GM21717 (cell line): ENCODE results near the gene MBTPS1.
"Not testable (repeated sequence)": the region's sequence is repeated elsewhere in the genome, so short reads cannot be mapped to it uniquely, and the experiment has no call there.

Source experiments
- ATAC-seq: cut with Tn5 transposase; IDR thresholded peaks from one replicate; pipeline ENCODE4 v1.9.1; 2021; ENCODE audit warnings: mild to moderate bottlenecking, moderate library complexity; ENCODE audit not compliant: unreplicated experiment

Gene MBTPS1

DNA sequence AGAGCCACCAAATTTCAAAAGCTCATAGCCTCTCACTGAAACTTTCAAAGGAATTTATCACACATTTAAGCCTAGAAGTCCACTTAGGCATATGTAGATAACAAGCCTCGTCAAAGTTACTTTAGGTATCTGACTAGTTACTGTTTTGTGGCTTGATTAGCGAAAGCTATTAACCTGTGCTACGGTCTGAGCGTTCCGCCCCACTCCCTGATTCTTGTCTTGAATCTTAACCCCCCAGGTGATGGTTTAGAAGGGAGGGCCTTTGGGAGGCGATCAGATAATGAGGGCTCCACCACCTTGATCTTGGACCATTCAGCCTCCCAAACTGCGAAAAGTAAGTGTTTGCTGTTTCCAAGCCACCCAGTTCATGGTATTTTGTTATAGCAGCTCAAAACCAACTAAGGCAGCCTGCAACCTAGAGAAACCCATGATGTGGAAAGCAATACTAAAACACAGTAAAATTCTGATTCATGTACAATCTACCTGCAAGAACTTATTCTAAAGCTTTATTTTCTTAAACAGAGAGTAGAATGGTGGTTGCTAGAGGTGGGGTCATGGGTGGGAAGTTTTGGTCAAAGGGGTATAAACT lies 21.1 kb upstream of the MBTPS1 start:
- no peak for ATAC-seq

DNA sequence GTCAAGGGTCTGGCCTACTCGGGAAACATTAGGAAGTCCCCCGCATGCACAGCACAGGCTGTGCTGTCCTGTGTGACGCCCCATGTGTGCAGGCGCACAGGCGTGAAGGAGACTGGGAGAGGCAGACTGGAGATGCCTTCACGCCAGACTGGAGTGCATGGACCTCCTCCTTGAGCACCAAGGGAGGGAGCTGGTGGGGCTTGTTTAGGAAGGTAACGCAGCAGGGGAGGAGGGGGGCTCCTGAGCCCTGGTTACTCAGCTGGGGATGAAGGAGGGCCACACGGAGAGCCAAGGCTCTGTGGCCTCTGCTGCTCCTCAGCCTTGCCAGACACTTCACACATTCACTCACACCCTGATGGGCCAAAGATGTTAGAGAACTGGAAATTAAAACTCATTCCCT lies 20.5 kb upstream of the MBTPS1 start:
- ATAC-seq = no peak

DNA sequence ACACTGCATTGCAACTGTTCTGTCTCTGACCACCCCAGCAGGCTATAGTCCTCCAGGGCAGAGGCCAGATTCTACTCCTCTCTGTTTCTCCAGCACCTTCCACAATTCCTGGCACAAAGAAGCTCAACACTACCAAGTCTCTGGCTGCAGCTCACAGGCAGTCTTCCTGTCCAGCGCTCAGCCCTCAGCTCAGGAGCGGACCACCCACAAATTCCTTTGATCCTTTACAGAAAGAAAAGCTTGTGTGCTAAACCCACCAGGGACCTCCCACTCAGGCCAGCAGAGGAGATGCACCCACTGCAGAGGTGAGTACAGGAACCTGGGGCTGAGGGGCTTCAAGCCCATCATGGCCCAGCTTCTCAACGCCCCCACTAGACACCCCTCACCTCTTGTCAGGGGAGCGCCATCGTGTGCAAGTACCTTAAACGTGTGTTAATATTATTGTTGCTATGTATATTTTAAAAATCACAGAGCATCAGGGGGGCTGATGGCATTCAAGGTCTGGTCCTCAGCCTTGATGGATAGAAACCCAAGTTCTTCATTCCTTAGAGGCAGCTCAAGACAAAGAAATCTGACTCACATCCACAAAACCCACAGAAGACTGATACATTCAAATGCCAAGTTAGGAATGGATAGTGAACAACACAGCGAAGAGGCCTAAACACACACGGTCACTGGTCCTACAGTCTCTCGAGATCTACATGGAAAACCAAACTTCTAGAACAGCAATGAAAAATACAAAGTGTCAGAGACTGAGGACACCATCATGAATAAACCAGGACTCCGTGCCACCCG lies 19.8 kb upstream of the MBTPS1 start:
- ATAC-seq = no peak

DNA sequence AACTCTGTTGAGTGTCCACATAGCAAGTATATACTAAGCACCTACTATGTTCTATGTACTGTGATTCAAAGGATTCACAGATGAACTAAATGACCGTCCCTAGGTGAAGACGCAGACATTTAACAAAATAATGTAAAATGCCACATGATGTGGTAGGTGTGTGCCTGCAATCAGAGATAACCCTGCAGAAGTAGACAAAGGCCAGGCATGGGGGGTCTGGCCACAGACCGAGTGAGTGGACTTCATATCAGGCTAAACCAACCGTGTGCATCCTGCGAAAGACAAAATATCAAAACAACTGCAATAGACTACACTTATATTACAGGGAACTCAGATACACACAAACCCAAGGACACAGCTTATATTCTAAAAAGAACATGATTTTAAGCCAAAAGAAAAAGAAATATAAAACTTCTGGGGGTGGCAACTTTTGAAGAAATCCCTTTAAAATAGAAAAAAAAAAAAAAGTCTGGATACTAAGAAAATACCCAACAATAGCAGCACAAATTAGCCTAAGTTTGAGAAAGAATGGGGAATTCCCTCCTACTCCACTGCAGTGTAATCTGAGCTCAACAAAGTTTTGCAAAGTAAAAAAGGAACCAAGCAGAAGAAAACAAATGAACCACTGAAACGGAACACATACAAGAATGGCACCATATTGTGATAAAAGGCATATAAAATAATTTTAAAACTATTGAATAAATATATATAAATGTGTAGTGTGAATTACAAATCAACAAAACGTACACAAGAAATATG lies 16.0 kb upstream of the MBTPS1 start:
- no peak for ATAC-seq

DNA sequence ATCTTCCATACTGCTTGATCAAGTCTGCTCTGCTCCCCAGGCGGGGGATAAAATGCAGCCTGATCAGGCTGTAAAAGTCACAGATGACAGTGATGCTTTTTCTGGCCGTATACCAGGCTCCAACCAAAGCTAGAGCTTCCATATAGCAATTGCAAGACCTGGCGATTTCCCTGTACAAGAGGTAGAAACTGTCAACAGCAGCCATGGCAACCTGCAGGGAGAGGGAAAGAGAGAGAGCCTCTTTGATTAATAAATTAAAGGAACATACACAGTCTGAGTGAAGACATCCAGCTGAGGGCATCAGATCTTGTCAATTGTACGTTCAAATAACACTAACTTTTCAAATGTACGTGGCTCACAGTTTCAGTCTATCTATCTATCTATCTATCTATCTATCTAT lies 14.4 kb upstream of the MBTPS1 start:
- ATAC-seq = no peak

DNA sequence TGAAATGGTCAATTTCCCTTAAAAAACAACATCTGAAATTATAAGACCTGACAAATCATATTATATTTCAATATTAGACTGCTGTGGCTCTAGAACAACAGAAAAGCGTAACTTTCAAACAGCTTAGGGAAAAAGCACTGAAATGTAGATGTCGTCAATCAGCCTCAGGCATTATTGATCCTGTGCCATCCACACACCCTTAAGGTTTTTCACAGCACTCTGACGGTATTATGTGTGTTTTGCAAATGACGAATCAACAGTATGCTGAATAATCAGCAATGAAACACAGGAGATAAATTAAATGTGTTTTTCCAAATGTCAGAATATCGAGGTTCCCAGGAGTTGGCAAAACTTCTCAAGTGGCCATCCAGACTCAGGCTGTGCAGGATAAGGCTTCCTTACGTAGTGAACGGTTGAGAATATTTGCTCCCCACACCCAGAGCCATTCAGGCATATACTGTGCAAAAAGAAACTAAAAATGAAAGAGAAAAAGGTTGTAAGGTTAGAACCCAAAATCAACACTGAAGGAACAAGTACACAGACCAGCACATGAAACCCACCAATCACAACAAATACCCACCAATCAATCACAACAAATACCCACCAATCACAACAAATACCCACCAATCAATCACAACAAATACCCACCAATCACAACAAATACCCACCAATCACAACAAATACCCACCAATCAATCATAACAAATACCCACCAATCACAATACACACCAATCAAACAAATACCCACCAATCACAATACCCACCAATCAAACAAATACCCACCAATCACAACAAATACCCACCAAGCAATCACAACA lies 7.7 kb upstream of the MBTPS1 start:
- peak; percentile 55 for ATAC-seq

DNA sequence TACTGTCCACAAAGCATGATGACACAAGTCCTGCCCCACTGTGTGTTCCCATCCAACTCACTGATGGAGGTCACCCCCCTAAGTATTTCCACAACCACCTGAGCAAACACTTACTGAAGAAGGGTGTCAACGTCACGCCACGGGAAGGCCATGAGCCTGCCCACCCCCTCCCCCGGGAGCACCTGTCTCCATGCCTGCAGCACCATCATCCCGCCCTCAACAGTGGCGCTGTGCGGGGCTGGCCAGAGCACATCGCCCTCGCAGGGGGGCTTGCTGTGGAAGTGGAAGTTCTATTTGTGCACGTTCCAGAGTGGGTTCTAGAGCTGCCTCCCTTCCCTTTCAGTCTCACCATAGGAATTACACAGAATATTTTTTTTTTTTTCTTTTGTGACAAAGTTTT lies 4.3 kb upstream of the MBTPS1 start:
- ATAC-seq = no peak

DNA sequence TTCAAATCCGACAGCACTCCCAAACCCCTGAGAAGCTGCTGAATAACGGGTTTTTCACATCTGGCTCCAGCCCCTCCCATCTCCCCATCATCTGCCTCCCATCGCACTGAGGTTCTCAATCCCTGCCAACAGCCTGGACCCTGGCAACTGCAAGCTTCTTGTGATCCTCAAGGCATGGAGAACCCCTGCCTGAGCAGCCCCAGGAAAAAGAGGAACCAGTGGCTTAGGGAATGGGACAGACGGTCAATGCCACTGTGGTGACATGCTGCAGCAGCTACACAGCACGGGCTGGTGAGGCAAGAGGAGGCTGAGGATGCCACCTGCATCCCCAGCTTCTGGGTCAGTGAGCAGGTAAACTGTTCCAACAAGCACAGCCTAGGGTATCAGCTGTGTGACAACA lies 3.3 kb upstream of the MBTPS1 start:
- no peak for ATAC-seq

DNA sequence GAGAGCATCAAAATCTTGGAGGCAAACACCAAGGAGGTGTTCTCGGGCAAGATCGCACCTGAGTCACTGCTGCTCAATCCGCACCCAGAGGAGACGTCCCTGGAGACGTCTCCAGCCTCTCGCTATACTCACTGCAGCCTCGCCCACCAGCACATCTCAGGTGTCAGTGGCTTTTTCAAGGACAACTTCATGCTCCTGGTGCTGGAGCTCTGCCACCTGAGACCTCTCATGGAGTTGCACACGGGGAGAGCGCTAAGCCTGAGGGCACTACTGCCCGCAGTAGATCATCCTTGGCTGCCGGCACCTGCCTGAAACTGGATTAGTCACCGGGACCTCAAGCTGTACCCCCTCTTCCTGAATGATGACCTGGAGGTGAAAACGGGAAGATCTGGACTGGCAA lies 2.6 kb upstream of the MBTPS1 start:
- no peak for ATAC-seq

DNA sequence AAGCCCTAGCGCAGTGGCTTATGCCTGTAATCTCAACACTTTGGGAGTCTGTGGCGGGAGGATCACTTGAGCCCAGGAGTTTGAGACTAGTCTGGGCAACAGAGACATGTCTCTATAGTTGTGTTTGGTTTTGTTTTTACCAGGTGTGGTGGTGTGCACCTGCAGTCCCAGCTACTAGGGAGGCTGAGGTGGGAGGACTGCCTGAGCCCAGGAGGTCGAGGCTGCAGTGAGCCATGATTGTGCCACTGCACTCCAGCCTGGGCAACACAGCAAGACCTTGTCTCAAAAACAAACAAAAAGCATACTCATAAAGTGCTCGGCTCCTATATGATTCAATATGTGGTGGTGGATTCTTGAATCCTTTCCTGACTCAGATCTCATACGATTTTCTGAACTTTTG lies 1.6 kb upstream of the MBTPS1 start:
- not testable (repeated sequence) for ATAC-seq

DNA sequence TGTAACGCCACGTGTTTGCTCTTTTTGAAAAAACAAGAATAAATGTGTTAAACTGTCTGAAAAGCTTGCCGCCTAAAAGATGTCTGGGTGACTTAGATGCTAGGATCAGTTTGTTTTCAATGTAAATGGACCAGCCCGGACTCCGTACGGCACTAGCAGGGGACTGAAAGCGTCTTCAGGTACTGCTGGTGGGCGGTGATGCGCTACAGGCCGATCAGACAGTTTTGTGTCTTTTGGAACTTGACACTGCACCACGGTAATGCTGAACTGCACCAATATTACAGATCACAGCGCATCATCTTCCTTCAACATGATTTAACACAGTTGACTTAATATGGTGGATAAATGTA lies 727 bp upstream of the MBTPS1 start:
- peak; percentile 16 for ATAC-seq

DNA sequence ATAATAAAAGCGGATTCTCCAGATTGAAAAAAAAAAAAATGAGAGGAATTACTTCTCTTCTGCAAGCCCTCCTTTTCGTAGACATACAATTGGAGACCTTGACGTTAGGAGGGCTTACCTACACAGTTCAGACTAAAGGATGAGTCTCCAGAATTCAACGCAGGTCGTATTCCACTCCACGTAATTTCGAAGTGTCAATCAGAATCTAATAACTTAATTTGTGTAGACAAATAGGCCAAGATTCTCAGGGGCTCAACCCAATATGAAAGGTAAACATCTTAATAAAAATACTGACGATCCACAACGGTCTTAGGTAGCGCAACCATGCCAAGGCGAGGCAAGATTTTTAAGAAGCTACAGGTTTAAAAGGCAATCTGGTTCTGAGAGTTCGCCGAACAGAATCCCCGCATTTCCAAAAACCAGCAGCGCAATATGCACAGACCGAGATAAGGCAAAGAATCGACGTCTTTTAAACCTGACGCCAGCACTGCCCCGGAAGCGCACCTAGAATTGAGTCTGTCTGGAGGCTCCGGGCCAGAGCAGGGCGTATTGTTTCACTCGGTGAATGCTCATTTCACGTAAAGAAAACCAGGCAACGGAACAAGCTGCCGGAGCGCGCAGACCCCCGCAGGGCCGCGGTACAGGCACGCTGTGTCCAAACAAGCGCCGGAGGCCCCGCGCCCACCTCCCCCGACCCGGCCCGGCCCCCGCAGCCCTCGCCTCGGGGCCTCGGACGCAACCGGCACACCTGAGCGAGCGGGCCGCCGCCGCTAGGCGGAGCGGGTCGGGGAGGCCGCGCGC lies 623 bp downstream of the MBTPS1 start:
- peak; percentile 37 for ATAC-seq

DNA sequence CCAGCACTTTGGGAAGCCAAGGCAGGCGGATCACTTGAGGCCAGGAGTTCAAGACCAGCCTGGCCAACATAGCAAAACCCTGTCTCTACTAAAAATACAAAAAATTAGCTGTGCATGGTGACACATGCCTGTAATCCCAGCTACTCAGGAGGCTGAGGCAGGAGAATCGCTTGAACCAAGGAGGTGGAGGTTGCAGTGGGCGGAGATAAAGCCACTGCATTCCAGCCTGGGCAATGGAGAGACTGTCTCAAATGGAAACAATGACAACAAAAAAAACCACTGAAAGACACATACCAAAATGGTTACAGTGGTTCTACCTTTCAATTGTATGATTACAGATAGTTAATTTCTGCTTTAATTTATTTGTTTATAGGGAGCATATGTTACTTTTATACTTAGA lies 4.8 kb downstream of the MBTPS1 start:
- ATAC-seq = not testable (repeated sequence)

DNA sequence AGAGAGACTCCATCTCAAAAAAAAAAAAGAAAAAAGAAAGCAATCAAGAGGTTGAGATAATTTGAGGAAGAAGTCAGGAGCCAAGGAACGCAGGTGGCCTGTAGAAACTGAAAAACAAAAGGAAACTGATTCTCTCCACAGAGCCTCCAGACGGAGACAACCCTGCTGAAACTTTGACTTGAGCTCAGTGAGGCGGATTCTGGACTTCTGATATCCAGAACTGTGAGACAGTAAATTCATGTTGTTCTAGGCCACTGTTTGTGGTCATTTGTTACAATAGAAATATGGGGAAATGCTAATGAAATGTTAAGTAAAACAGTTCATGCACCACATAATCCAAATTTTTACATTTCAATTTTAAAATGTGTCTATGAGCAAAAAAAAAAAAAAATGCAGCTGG lies 5.2 kb downstream of the MBTPS1 start:
- no peak for ATAC-seq

DNA sequence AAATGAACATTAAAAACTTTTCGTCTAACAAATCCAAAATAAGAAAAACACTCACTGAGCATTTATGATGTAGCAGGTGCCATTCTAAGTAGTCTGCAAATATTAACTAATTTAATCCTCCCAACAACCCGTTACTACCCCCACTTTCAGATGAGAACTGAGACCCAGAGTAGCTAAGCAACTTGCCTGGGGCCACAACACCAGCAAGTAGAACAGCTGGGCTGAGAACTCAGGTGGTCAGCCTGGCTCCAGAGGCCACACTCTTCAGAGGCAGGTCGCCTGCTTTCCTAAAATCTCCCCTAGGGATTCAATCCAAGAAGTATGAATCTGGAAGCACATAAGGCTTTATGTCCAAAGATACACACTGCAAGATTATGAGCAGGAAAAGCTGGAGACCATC lies 6.2 kb downstream of the MBTPS1 start:
- ATAC-seq = no peak

DNA sequence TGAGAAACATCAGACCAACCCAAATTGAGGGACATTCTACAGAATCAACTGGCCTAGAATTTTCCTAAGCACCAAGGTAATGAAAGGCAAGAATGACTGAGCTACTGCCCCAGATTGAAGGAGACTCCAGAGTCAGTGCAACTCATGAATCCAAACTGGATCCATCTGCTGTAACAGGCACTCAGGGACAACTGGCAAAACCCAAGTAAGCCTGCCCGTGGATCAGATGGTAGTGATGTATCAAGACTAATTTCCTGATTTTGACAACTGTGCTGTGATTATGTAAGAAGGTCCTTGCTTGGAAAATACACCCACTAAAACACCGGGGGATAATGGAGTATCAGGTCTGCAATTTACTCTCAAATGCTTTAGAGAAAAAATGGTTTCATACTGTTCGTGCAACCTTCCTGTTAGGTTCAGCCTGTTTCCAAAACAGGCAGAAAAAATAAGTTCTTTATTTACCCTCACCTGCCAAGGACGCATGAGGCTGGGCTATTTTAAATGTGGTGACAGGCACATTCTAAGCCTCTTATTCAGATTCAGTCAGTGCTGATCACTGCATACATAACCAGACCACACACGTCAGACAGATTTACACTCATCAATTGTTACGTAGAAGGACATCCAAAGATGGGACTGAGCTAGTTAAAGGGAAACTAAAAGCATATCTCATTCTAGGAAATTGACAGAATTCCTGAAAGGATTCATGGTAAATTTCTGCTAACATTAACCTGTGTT lies 7.0 kb downstream of the MBTPS1 start:
- no peak for ATAC-seq

DNA sequence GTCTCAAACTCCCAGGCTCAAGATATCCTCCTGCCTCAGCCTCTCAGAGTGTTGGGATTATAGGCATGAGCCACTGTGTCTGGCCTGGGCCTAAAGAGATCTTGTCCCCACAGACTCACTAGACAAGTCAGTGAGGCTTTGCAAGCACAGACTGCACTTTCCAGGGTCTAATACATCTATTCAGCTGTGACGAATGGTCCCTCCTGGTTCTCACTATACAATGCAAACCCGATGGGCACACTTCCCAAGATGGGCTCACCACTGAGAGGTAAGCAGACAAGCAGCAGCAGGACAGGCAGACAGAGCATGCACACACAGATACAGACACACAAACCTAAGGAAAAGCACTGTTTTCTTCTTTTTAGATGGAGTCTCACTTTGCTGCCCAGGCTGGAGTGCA lies 8.8 kb downstream of the MBTPS1 start:
- no peak for ATAC-seq

DNA sequence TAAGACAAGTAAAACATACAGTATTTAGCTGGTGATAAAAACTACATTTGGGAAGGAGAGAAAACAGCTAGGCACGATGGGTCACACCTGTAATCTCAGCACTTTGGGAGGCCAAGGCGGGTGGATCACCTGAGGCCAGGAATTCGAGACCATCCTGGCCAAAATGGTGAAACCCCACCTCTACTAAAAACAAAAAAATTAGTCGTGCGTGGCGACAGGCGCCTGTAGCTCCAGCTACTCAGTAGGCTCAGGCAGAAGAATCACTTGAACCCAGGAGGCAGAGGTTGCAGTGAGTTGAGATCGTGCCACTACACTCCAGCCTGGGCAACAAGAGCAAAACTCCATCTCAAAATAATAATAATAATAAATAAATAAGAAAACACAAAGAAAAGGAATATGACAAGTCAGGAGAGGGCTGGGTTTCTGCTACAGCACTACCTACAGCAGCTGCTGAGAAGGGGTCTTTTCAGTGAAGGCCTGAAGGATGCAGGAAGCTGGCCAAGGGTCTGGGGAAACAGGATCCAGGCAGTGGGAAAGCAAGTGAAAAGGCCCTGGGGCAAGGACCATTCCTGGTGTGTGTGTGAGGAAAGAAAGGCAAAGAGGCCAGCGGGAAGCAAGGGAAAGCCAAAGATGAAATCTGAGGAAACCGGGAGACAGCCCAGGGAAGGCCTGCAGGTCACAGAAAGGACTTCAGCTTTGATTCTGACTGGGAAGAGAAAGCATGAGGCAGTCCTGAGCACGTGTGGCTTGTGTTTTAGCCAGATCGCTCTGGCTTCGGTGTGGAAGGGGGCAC lies 10.6 kb downstream of the MBTPS1 start:
- no peak for ATAC-seq

DNA sequence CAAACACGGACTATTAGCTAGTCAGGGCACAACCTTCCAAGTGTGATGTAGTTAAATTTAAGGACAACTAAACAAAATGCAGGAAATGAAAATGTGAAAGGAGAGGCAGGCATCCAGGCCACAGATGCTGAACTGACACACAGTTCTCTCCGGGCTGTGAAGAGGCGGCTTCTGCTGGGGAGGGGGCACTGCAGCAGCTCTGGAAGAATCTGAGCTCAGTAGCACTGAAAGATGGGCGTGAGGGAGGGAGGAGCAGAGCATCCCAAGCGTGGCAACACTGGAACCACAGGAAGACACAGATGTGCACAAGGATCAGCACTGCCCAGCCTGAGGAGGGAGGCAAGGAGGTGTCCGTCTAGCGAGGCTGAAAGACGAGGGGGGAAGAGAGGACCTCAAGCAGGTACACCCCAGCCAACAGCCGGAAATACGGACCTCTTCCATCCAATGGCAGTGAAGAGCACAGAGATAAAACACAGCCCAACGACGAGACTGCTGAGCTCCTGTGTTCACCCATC lies 11.4 kb downstream of the MBTPS1 start:
- no peak for ATAC-seq
